ENCODE data around the gene KLF7. TPM values are rescaled to one million over a fixed set of nuclear protein-coding genes. Genes with fewer than 3 reads are reported as not detected.

KLF7 gene
- polyA plus RNA-seq, 1 donor from 2014 or later = 31.5 TPM

Small RNAs within 50 kb of the gene (small RNA-seq; reads per million reads assigned to genes)
- gene MIR2355 (57.4 to 82.9 (median 82.7) reads per million in 3 experiments), gene MIR7845 (0 to 1.9 (median 0.29) reads per million in 3 experiments)

Other genes starting within 250 kb of the KLF7 start
- 0.60 and 1.2 TPM in 2 replicates for gene CPO, start 226.4 kb downstream of the KLF7 start, polyA plus RNA-seq